Stomach smooth muscle (tissue), 2 donors: ENCODE results near the gene ECE2.

Source experiments
- H3K27ac ChIP-seq: one replicate; pipeline ENCODE4 v1.7.0; 2013; ENCODE audit warnings: mild to moderate bottlenecking, low read length, inconsistent platforms
- H3K27me3 ChIP-seq, 2 donors: one replicate each; pipeline ENCODE4 v1.7.0; 2013; ENCODE audit warnings: low read length in 2 of 2; ENCODE audit not compliant: insufficient read depth in 2 of 2, control insufficient read depth in 1 of 2
- H3K36me3 ChIP-seq, 2 donors: one replicate each; pipeline ENCODE4 v1.7.0; 2013; ENCODE audit warnings: low read length in 2 of 2; ENCODE audit not compliant: control insufficient read depth in 2 of 2, insufficient read depth in 2 of 2
- H3K4me1 ChIP-seq: one replicate; pipeline ENCODE4 v1.7.0; 2013; ENCODE audit warnings: low read length; ENCODE audit not compliant: control insufficient read depth, insufficient read depth
- H3K4me3 ChIP-seq, 2 donors: one replicate each; pipeline ENCODE4 v1.7.0; 2013; ENCODE audit warnings: low read length in 2 of 2
- H3K9ac ChIP-seq, 2 donors: one replicate each; pipeline ENCODE4 v1.7.0; 2013; ENCODE audit warnings: low read length in 2 of 2, mild to moderate bottlenecking in 1 of 2
- H3K9me3 ChIP-seq, 2 donors: one replicate each; pipeline ENCODE4 v1.7.0; 2013; ENCODE audit warnings: low read length in 2 of 2; ENCODE audit not compliant: control insufficient read depth in 2 of 2
- donor health status: healthy.
- donor health status: Pancreatic carcinoma.

The ECE2 gene

GRCh38 chr3:184241141-184241446 lies 34.7 kb upstream of the ECE2 start:
- Histone ChIP-seq H3K4me3 (no peak overlapping the region), H3K4me1 (peaks cover 5% of the 10 kb centered on the region), H3K27me3 (peaks cover 23 to 31% of the 10 kb centered on the region in 2 donors), H3K27ac (no peak overlapping the region), H3K36me3 (peaks cover 13 to 32% of the 10 kb centered on the region in 2 donors), H3K9me3 (no peaks in the 10 kb centered on the region), H3K9ac (no peak overlapping the region)

- peaks cover 21 to 29% of the 10 kb centered on the region in 2 donors for H3K27me3 ChIP-seq
- no peak overlapping the region for H3K4me3 ChIP-seq
- H3K9ac ChIP-seq, result no peak overlapping the region
- peaks cover 13 to 32% of the 10 kb centered on the region in 2 donors for H3K36me3 ChIP-seq
- H3K27ac ChIP-seq, result no peak overlapping the region
- no peaks in the 10 kb centered on the region for H3K9me3 ChIP-seq
- peaks cover 5% of the 10 kb centered on the region for H3K4me1 ChIP-seq
These were observed 34.1 kb upstream of the ECE2 start for GRCh38 chr3:184241447-184242296.

GRCh38 chr3:184242297-184242685 lies 33.5 kb upstream of the ECE2 start:
- H3K4me1 ChIP-seq, result peaks cover 5% of the 10 kb centered on the region
- H3K27me3 ChIP-seq, result peaks cover 17 to 24% of the 10 kb centered on the region in 2 donors
- H3K9ac ChIP-seq, result no peak overlapping the region
- no peak overlapping the region for H3K4me3 ChIP-seq
- H3K9me3 ChIP-seq, result no peaks in the 10 kb centered on the region
- H3K27ac ChIP-seq, result no peak overlapping the region
- H3K36me3 ChIP-seq, result peaks cover 13 to 32% of the 10 kb centered on the region in 2 donors

- H3K9ac ChIP-seq, result peak within 1 kb of the TSS; percentile 86 to 87
- H3K27ac ChIP-seq, result peak within 1 kb of the TSS; percentile 83
- H3K4me1 ChIP-seq, result peaks cover 28% of the 10 kb centered on the region
- H3K27me3 ChIP-seq, result no peaks in the 10 kb centered on the region
- no peaks in the 10 kb centered on the region for H3K9me3 ChIP-seq
- peak within 1 kb of the TSS; percentile 90 to 97 for H3K4me3 ChIP-seq
- H3K36me3 ChIP-seq, result peaks cover 8 to 19% of the 10 kb centered on the region in 2 donors
These were observed 27.1 kb upstream of the ECE2 start, which contains the start of gene ALG3 for GRCh38 chr3:184248454-184249411. Gene ALG3 (minus strand): TSS chr3:184248962. CDS start chr3:184248940, 22 bp downstream.

- Histone ChIP-seq H3K27me3 (no peaks in the 10 kb centered on the region), H3K9me3 (no peaks in the 10 kb centered on the region), H3K9ac (peak within 1 kb of the TSS; percentile 86 to 87), H3K27ac (peak within 1 kb of the TSS; percentile 83), H3K4me1 (peaks cover 28% of the 10 kb centered on the region), H3K4me3 (peak within 1 kb of the TSS; percentile 90 to 97), H3K36me3 (peaks cover 5 to 11% of the 10 kb centered on the region in 2 donors)
These were observed 26.2 kb upstream of the ECE2 start, which contains the start of gene EEF1AKMT4 for GRCh38 chr3:184249412-184250166. Gene EEF1AKMT4 (plus strand): TSS chr3:184249672. CDS start chr3:184249695, 23 bp downstream.

- peak overlapping the region; percentile 60 to 87 for H3K9ac ChIP-seq
- H3K4me3 ChIP-seq, result peak overlapping the region; percentile 90 to 97
- peaks cover 0 to 4% of the 10 kb centered on the region in 2 donors for H3K36me3 ChIP-seq
- H3K9me3 ChIP-seq, result no peaks in the 10 kb centered on the region
- peaks cover 28% of the 10 kb centered on the region for H3K4me1 ChIP-seq
- H3K27me3 ChIP-seq, result no peaks in the 10 kb centered on the region
- H3K27ac ChIP-seq, result peak overlapping the region; percentile 53
These were observed 25.5 kb upstream of the ECE2 start for GRCh38 chr3:184250167-184250828.

- no peaks in the 10 kb centered on the region for H3K9me3 ChIP-seq
- H3K4me1 ChIP-seq, result peaks cover 11% of the 10 kb centered on the region
- peaks cover 23 to 31% of the 10 kb centered on the region in 2 donors for H3K27me3 ChIP-seq
- no peak overlapping the region for H3K27ac ChIP-seq
- H3K4me3 ChIP-seq, result no peak overlapping the region
- H3K9ac ChIP-seq, result no peak overlapping the region
- H3K36me3 ChIP-seq, result no peaks in the 10 kb centered on the region
These were observed 20.4 kb upstream of the ECE2 start for GRCh38 chr3:184255291-184256039.

GRCh38 chr3:184257083-184257915 lies 18.5 kb upstream of the ECE2 start:
- Histone ChIP-seq H3K4me1 (peaks cover 21% of the 10 kb centered on the region), H3K36me3 (no peaks in the 10 kb centered on the region), H3K9me3 (no peaks in the 10 kb centered on the region), H3K27me3 (peaks cover 29 to 45% of the 10 kb centered on the region in 2 donors), H3K4me3 (no peak overlapping the region), H3K27ac (no peak overlapping the region), H3K9ac (no peak overlapping the region)

GRCh38 chr3:184258926-184259325 lies 16.9 kb upstream of the ECE2 start:
- no peaks in the 10 kb centered on the region for H3K9me3 ChIP-seq
- H3K27me3 ChIP-seq, result peaks cover 36 to 57% of the 10 kb centered on the region in 2 donors

More at GRCh38 chr3:184258926-184259325, 16.9 kb upstream of the ECE2 start:
- Histone ChIP-seq H3K27ac (no peak overlapping the region), H3K4me3 (no peak overlapping the region), H3K36me3 (no peaks in the 10 kb centered on the region), H3K9ac (no peak overlapping the region), H3K4me1 (peaks cover 21% of the 10 kb centered on the region)
